Inflammatory macrophage (primary cell): ENCODE measurements around the gene FBXW11.
A peak's percentile ranks its signal among the peaks of the same experiment; 100 is the strongest.
"Not testable (repeated sequence)": the region's sequence is repeated elsewhere in the genome, so short reads cannot be mapped to it uniquely, and the experiment has no call there.

ENCODE experiments used
- DNase-seq, 2 donors: peaks; one replicate each; pipeline ENCODE4 v3.0.0-alpha.2; 2020 to 2022

FBXW11 gene

DNA sequence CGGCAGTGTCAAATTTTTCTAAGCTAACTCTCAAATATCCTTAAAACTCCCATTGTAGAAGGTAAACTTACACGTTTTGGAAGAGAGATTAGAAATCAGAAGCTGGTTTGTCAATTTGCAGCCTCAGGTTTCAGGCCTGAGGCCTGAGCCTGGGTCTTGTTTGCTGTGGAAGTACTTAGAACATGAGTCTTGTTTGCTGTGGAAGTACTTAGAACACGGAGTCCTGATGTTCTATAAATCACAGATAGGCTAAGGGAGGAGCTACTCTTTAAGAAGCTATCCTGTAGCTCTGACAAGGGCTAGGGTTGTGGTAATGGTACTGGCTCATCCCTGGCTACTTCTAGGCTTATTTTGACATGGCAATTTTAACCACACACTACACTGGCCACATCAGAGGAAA lies 97.8 kb downstream of the FBXW11 start:
- DNase-seq, result no peak

DNA sequence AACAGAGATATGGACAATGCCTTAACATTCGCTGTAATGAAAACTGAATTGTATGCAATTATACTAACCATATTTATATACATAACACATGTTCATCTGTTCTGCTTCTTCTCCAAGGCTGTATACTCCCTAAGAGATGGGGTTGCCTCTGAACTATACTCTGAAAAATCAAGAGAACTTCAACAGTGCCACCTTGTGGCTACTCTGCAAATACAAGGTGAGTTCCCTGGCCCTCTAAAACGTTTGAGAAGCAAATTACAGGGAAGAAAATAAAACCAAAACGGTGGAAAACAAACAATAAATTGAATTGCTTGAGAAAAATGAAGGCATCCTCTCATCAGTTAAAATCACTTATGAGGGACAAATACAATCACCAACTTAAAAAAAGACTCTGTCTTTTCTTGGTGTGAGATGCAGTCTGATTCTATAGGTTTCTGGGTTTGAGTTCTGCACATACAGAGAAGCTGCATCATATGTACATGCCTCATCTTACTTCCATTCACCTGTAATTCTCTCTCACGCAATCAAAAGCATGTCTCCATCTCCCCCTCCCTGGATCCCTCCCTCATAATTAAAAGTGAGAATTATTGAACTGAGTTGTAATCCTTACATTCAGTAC lies 98.6 kb downstream of the FBXW11 start:
- DNase-seq, result peak; percentile 66 to 72

DNA sequence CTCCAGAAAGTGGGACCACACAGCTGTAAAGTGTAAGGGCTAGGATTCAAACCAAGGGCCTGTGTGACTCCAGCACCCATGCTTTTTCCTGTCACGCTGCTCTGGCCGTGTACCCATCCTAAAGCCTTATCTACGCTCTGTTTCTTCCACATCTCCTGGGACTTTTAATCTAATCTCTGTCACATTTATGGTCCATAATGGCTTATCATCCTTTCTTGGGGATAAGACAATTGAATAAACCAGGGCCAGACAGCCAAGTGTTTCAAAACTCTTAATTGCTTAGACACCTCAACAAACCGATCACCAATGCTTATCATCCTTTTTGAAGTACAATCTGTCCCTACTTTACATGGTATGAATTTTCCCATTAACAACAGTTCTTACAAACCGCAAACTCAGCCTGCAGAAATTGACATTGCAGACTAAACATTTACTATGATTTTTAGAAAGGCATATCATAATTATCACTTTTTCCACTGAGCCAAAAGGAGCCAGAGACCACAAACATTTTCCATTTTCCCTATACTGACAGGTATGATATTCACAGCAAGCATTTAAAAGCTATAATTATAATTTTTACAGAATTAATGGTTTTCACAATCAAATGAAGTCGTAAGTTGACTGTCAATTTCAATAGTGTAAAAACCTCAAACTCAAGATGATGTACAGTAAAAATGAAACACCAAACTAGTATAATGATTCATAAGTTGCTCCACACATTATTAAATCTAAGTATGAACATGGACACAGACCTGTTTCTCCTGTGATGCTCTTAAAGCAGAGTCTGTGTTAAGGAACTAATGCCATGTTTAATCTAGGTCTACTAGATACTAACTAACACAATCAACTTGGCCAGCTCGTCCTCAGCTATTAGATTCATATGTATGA lies 99.5 kb downstream of the FBXW11 start:
- DNase-seq, result no peak

DNA sequence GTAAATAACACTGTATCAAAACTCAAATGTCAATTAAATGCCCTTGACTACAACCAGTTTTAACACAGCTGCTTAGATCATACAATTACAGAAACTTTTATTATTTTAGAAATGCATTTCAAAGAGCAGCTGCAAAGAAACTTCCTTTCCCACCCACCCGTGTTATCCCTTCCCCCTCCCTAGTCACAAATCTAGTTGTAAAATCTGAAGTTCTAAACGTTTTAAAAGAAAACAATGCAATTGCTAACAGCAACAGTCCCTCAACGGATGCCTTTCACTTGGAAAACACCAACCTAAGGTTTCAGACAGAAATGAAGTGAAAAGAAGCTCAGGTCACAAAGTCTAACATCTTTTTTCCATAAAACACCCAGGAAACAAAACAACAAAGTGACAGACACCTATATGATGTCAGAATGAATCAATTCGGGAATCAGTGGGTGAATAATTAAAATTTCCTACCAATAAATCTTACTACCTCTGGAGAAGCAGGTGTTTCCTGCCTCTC lies 100.3 kb downstream of the FBXW11 start:
- no peak for DNase-seq

DNA sequence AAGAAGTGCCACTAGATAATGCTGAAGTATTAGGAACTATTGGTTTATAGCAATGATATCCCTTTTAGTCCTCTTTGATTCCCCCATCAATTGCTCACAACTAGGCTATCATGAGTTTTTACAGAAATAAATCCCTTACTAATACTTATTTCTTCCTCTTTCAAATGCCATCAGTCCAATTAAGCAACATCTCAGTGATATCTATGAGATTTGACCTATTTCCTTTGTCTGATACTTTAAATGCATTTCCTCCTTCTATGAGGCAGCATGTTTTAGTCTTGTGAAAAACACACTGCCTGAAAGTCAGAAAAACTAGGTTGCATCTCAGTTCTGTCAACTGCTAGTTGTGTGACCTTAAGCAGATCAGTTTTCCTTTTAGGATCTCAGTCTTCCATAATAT lies 101.6 kb downstream of the FBXW11 start:
- peak; percentile 21 to 69 for DNase-seq

DNA sequence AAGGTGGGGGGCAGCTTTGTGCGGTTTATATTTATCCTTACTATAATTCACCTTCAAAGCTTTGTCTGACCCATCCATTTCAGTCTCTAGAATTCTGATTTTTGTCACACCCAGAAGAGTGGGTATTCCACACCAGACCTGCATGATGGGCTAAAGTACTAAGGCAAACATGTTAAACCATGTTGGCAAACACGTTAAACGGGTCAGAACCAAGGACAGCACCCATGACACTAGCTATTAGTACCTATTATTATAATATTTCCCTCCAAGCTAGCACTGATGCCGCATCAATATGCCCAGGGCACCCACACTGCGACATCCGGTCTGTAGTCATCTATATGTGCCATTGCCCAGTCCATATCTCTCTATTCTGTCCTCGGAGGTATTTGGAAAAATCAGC lies 104.7 kb downstream of the FBXW11 start:
- no peak for DNase-seq

DNA sequence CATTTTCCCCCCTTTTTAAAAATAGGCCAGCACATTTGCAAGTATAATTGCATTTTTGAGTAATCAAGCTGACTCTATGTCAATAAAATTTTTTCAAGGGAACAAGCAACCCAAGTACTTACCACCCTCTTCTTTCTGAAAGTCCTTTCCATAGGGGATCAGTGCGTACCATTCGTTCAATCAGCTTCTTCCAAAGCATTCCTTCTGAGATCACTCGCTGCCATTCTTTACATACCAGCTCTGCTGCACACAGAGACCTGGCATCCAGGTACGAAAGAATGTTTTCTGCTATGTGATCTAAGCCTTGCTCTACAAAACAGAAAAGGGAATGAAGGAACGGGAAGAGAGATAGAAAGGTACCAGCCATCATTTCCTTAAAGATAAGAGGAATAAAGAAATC lies 106.6 kb downstream of the FBXW11 start:
- no peak for DNase-seq

DNA sequence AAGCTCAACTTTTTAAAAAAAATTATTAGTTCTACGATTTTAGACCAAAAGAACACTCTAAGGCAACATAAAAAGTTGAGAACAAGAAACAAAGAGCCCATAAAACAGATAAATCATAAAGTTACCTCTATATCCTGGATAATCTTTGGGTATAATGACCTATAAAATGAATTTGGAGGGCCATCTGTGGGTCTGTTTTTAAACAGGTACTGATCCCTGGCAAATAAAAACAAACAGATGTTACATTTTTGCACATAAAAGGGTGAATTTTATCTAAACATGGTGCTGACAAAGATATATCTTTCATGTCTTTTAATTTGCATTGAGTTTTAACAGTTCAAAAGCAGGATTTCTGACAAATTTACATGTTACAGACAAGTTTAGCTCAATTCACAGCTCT lies 107.6 kb downstream of the FBXW11 start:
- DNase-seq, result no peak

DNA sequence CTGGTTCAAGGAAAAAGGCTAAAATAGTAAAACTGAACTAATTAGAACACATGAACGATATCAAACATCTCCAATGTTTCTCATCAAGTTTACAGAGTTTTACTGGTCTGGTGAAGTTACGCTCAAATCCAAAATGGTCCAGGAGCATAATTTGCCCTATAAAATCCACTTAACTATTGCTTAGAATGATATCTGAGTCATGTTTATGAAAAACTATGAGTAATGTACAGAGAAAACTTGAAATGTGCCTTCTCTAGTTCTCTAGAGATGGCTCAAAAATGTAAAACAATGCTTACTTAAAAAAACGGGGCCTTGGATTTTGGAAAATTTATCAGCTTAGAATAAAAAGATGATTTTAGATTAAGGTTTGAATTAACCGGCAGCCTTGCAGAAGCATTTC lies 108.1 kb downstream of the FBXW11 start:
- DNase-seq, result no peak

DNA sequence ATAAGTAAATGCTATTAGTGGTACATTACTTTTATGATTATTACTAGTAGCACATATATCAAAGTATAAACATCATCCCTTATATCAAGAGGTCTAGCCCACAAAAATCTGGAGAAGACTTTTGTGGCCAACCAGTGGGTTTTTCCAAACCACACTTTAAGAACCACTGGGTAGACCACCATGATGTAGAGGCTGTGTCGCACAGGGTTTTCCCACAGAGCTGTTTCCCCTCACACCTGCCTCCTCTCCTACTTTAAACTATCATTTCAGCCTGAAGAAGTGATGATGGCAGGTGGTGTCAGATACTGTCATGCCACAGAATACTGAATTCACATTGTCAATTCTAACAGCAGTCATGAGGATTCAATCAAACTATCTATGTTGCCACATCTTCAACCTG lies 109.2 kb downstream of the FBXW11 start:
- DNase-seq, result no peak

DNA sequence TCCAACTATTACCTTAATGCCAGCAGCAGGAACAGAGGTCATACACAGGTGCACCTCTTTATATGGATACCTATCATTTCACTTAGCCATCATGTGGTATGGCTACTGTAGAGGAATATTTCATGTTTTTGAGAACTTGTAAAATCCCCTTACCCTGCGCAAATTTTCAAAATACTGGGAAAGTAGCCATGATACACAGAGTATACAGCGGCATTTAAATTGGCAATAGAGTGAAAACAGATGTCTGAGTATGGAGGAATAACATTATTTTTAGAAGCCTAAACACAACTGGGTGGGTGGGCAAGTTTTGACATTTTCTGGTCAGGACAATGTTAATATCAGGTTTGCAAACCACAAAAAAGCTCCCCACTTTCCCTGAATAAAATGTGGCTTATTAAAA lies 111.4 kb downstream of the FBXW11 start:
- DNase-seq, result no peak

DNA sequence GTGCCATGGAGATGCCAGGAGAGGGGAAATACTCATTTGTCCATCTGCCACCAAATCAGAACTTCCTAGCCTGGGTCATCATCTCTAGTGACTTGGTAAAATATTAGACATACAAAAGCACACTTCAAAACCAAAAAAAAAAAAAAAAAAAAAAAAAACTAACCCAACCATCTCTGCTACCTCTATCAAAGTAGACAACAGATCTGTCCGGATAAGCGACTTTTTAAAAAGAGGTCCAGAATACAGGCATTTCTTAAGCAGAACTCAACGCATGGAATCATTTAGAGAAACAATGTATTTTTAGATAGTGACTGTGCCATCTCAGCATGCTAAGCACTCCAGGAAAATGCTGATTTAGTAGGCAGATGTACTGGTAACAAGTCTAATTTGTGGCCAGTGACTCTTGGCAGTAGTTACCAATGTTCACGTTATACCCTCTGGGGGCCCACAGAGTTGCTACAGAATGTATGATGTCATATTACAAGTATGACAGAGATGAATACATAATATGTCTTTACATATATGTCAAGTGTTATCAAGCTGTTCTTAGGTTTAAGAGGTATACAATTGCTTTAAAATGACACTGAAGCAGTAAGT lies 113.0 kb downstream of the FBXW11 start:
- DNase-seq, result no peak

DNA sequence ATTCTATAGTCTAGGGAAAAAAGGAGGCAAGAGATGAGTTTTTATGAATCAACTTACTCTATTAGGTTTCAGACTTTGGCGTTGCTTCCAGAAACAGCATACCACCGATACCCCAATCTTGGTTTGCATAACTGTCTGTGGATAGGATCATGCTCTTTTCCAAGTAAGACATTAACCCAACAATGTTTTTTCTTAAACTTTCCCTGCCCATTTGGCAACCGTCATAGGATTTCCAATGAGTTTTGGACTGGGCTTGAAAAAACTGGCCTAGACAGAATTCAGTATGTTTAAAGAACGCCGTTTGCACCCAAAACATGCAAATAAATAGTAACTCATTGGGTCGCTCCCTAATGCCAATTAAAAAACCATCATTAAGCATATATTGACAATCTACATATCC lies 114.8 kb downstream of the FBXW11 start:
- no peak for DNase-seq

DNA sequence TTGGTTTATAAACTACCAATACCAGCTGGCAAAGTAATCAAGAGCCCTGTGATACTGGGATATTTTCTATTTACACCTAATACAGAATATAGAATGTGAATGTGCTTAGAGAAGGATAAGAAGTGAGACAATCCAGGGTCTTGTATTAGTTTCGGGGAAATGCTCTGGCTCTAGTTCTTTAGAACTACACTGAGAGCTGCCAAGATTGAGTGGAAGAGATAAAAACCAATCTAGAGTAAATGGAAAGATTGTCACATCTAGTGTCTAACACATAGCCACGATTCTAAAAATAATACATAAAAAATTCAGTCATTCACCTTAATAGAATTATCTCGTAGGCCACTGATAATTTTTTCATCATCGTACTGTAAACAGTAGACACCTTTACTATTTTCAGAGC lies 115.3 kb downstream of the FBXW11 start:
- no peak for DNase-seq

DNA sequence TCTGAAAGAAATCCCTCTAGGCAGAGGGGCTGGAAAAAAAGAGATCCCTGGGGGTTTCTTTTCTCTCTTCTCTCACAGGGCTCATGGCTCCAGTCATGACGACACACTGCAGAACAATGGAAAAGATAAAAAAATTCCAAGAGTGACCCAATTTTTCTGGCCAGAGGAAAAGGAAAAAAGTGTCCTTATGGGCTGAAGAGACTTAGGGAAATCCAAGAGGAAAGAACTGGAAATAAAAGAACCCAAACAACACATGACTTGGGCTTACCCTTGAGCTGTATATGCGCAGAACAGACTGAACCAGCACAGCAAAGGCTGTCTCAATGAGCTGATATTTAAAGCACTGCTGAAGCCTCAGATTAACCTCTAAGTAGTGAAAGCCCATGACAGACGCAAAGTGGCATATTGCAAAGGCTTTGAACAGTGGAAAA lies 118.4 kb downstream of the FBXW11 start:
- DNase-seq, result no peak

DNA sequence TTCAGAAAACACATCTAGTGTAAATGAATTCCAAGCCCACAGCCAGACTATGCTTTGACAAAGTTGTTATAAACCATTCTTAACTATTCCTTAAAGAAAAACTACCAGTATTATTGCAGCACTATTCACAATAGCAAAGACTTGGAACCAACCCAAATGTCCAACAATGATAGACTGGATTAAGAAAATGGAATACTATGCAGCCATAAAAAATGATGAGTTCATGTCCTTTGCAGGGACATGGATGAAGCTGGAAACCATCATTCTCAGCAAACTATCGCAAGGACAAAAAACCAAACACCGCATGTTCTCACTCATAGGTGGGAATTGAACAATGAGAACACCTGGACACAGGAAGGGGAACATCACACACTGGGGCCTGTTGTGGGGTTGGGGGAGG lies 120.4 kb downstream of the FBXW11 start:
- DNase-seq, result not testable (repeated sequence)

DNA sequence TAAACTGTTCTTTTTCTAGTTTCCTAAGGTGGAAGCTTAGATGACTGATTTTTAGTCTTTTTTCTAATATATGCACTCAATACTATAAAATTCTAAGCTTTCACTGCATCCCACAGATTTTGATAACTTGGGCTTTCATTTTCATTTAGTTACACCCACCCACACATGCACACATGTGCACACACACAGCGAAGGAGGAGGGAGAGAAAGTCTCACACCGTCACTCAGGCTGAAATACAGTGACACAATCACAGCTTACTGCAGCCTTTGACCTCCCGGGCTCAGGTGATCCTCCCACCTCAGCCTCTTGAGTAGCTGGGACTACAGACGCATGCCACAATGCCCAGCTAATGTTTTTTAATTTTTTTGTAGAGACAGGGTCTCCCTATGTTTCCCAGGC lies 124.3 kb downstream of the FBXW11 start:
- DNase-seq, result no peak

DNA sequence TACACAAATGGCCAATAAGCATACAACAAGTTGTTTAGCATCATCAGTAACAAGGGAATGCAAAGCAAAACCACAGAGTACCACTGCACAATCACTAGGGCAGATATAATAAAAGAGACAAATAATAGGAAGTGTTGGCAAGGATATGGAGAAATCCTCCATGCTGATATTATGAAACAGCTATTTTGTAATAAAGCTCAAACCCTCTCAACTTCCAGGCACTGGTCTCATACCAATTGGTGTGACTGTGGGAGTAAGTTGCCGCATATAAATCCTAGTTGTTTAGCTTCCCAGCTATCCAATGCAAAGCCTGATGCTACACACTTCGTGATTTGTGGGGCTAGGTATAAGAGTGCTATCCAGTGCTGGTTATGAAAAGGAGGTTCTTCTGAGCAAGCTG lies 132.2 kb downstream of the FBXW11 start:
- peak; percentile 77 to 95 for DNase-seq

DNA sequence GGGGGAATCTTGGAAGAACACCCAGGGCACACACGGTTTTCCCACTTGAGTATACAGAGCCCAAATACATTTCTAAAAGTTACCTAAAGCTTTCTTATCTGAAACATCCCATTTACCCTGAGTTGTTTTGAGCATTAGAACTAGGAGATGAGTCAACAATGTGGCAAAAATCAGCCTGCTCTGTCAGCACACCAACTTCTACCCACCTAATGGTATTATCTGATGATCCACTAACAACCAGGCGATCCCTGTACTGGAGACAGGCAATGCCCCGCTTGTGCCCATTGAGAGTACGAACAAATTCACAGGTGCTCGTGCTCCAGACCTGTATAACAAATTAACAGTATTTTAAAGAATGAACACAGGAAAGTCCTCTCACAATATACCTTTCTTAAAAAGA lies 133.8 kb downstream of the FBXW11 start:
- DNase-seq, result no peak

DNA sequence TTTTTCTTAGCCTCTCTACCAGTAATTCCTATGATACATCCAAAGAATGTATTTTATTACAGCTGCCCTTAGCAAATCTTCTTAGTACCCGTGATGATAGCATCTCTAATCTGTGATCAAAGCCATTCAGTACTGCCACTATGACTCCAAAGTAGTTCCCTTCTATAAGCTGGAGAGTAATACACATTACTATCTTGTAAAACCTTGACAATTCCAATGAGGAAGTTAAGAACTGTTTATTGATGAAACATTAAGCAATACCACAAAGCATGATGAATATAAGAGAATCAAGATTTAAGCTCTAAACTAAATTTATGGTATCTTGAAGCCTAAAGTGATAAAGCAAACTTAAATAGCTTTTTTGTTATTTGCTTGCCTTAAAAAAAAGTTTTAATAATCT lies 134.7 kb downstream of the FBXW11 start:
- peak in 1 of 2 donors; percentile 20 for DNase-seq

DNA sequence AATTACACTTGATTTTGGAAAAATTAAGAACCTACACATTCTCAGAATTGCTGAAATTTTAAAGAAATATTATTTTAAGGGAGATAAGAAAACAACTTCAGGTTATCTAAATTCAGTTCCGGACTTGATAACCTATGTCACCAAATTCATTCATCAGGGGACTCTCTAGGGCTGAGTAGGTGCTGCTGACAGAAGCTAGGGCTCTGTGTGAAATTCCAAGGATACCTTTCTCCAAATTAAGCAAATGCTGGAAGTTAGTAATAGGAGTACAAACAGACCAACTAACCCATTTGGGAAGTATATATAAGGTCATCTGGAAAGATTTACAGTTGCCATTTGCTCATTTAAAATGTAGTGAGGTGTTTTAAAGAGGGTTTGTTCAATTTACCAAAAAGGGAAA lies 136.5 kb downstream of the FBXW11 start:
- no peak for DNase-seq

DNA sequence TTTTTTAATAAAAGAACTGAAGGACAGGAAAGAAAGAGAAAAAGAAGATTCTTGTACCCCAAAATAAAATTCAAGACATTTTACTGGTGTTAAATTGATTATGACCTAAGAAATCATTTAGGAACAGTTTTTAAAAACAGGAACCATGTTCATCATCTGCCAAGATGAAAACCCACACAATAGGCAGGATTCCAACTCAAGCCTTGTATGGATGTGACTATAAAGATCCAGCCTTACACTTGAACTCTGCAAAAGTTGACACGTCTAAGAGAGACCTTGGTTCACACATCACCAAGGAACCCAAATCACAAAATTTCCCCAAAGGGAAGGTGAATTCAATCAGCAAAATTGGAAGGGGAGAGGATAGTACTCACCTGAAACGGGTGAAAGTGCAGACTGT lies 138.2 kb downstream of the FBXW11 start:
- no peak for DNase-seq

DNA sequence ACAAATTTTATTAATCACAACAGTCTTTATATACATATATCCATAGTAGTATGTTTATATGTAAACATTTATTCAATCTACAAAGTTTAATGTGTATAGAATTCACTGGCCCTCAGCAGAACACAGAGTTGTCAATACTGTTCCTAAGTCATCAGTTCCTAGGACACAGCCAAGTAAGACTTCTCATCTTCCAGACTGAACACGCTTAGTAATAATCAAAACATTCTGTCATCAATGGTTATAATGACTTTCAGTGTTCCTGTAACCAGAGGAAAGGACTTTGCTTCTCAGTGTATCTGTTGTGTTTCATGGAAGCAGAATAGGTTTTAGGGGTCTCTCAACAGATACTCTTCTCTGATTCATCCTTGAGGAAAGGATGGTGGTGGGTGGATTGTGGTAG lies 138.7 kb downstream of the FBXW11 start:
- no peak for DNase-seq

DNA sequence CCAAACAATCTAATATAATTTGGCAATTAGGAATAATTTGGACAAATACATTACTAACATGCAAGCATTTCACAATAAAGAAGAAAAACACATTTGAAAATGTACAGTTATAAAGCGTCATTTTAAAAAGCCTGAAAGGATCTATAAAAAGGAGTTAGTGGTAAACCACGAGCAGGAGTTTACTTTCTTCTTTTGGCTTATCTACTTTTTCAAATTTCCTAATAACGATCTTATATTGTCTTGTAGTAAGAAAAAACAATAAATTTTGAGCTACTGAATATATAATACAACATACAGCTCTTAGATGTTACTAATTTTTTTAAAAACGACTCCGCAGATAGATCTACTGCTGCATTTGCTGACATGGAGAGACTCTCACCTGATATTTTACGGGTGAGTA lies 141.0 kb downstream of the FBXW11 start:
- DNase-seq, result no peak
